HepG2 (cell line): ENCODE results near the gene TUBB3. TPM values are rescaled to one million over a fixed set of nuclear protein-coding genes. Genes with fewer than 3 reads are reported as not detected.

Experiments
- ATF2 ChIP-seq: sonication (generic); formaldehyde crosslinking; IDR thresholded peaks from 2 replicates; pipeline ENCODE4 v1.4.0; 2020; ENCODE audit warnings: missing genetic modification reagents
- CENPX ChIP-seq: sonication (generic); formaldehyde crosslinking; IDR thresholded peaks from 2 replicates; pipeline ENCODE4 v1.9.0; 2021; ENCODE audit warnings: mild to moderate bottlenecking, missing genetic modification reagents, moderate library complexity
- ELF1 ChIP-seq: sonication (generic); formaldehyde crosslinking; IDR thresholded peaks from 2 replicates; pipeline ENCODE4 v1.4.0; 2020; ENCODE audit warnings: missing genetic modification reagents
- EZH2 ChIP-seq: conservative IDR thresholded peaks from 2 replicates; pipeline ENCODE4 v1.6.1; 2012; ENCODE audit warnings: mild to moderate bottlenecking, low read depth, low read length, moderate library complexity
- FOSL2 ChIP-seq: sonication (generic); formaldehyde crosslinking; IDR thresholded peaks from 2 replicates; pipeline ENCODE4 v1.4.0; 2020; ENCODE audit warnings: missing genetic modification reagents
- GTF3A ChIP-seq: sonication (generic); formaldehyde crosslinking; conservative IDR thresholded peaks from 2 replicates; pipeline ENCODE4 v1.4.0; 2020; ENCODE audit warnings: mild to moderate bottlenecking, missing genetic modification reagents
- KAT7 ChIP-seq: IDR thresholded peaks from 2 replicates; pipeline ENCODE4 v1.6.1; 2018; ENCODE audit warnings: borderline replicate concordance, missing compliant biosample characterization
- KLF9 ChIP-seq: IDR thresholded peaks from 2 replicates; pipeline ENCODE4 v1.6.1; 2016; ENCODE audit warnings: low read depth
- KMT2B ChIP-seq: IDR thresholded peaks from 2 replicates; pipeline ENCODE4 v1.6.1; 2016; ENCODE audit warnings: missing genetic modification reagents, missing compliant biosample characterization
- MED13 ChIP-seq: sonication (generic); formaldehyde crosslinking; IDR thresholded peaks from 2 replicates; pipeline ENCODE4 v1.5.0; 2020; ENCODE audit warnings: missing genetic modification reagents
- MIXL1 ChIP-seq: IDR thresholded peaks from 2 replicates; pipeline ENCODE4 v1.6.1; 2016
- PRDM4 ChIP-seq: sonication (generic); formaldehyde crosslinking; IDR thresholded peaks from 2 replicates; pipeline ENCODE4 v1.9.0; 2021; ENCODE audit warnings: missing genetic modification reagents, borderline replicate concordance
- RXRA ChIP-seq: sonication (generic); formaldehyde crosslinking; IDR thresholded peaks from 2 replicates; pipeline ENCODE4 v1.5.1; 2020; ENCODE audit warnings: missing genetic modification reagents
- SPEN ChIP-seq: sonication (generic); formaldehyde crosslinking; IDR thresholded peaks from 2 replicates; pipeline ENCODE4 v1.5.1; 2020; ENCODE audit warnings: low read depth, mild to moderate bottlenecking, missing genetic modification reagents
- TBX3 ChIP-seq: fragments of 450-650 bp; IDR thresholded peaks from 2 replicates; pipeline ENCODE4 v1.6.1; 2017; ENCODE audit warnings: antibody characterized with exemption, mild to moderate bottlenecking, inconsistent platforms, borderline replicate concordance
- ZFY ChIP-seq: sonication (generic); formaldehyde crosslinking; IDR thresholded peaks from 2 replicates; pipeline ENCODE4 v1.4.0; 2020; ENCODE audit warnings: missing genetic modification reagents
- ZNF12 ChIP-seq: sonication (generic); formaldehyde crosslinking; IDR thresholded peaks from 2 replicates; pipeline ENCODE4 v1.5.0; 2020; ENCODE audit warnings: missing genetic modification reagents
- ZNF232 ChIP-seq: sonication (generic); formaldehyde crosslinking; IDR thresholded peaks from 2 replicates; pipeline ENCODE4 v1.4.0; 2020; ENCODE audit warnings: missing genetic modification reagents, borderline replicate concordance
- ZNF3 ChIP-seq: IDR thresholded peaks from 2 replicates; pipeline ENCODE4 v1.7.0; 2017; ENCODE audit warnings: inconsistent platforms
- ZNF382 ChIP-seq: sonication (generic); formaldehyde crosslinking; IDR thresholded peaks from 2 replicates; pipeline ENCODE4 v1.5.0; 2020; ENCODE audit warnings: missing genetic modification reagents, mild to moderate bottlenecking, borderline replicate concordance
- ZNF432 ChIP-seq: sonication (generic); formaldehyde crosslinking; IDR thresholded peaks from 2 replicates; pipeline ENCODE4 v1.5.0; 2020; ENCODE audit warnings: missing genetic modification reagents, mild to moderate bottlenecking, borderline replicate concordance
- ZNF496 ChIP-seq: sonication (generic); formaldehyde crosslinking; IDR thresholded peaks from 2 replicates; pipeline ENCODE4 v1.8.1; 2023; ENCODE audit warnings: mild to moderate bottlenecking, moderate library complexity, missing genetic modification reagents; ENCODE audit not compliant: insufficient replicate concordance
- ZNF563 ChIP-seq: sonication (generic); formaldehyde crosslinking; IDR thresholded peaks from 2 replicates; pipeline ENCODE4 v1.8.0; 2022; ENCODE audit warnings: mild to moderate bottlenecking, moderate library complexity, missing genetic modification reagents
- ZNF574 ChIP-seq: sonication (generic); formaldehyde crosslinking; IDR thresholded peaks from 2 replicates; pipeline ENCODE4 v1.4.0; 2020; ENCODE audit warnings: missing genetic modification reagents
- ZNF577 ChIP-seq: sonication (generic); formaldehyde crosslinking; IDR thresholded peaks from 2 replicates; pipeline ENCODE4 v1.4.0; 2020; ENCODE audit warnings: mild to moderate bottlenecking, low read depth, missing genetic modification reagents, borderline replicate concordance
- ZSCAN22 ChIP-seq: sonication (generic); formaldehyde crosslinking; IDR thresholded peaks from 2 replicates; pipeline ENCODE4 v1.4.0; 2020; ENCODE audit warnings: mild to moderate bottlenecking, missing genetic modification reagents
- polyA plus RNA-seq, 8 experiments: library from polyadenylated mRNA; depleted of rRNA in 3 of 8; stranded (reverse) in 7 of 8; unstranded in 1 of 8; fragments of >200 nt; fragmentation: Illumina TruSeq in 4 of 8; extraction: Trizol in 4 of 8; gene quantifications; 2 replicates each; pipeline versions ENCODE4 v1.2.1 to v1.2.3, GENCODE V29; 2011 to 2016; ENCODE audit warnings: low read depth in 4 of 8, missing spikeins in 1 of 8, mixed read lengths in 1 of 8; ENCODE audit not compliant: insufficient read depth in 1 of 8
- total RNA-seq, 5 experiments: library from RNA; depleted of rRNA; stranded (reverse); fragments of >200 nt; fragmentation: Illumina TruSeq; extraction: Trizol; gene quantifications; 2 replicates each; pipeline ENCODE4 v1.2.3, GENCODE V29; 2016; ENCODE audit warnings: low read depth in 1 of 5

The TUBB3 gene
- total and polyA plus RNA-seq, 2 of the 13 experiments (the other 11 are each of a cell fraction or from before 2014, with no cell fraction given), result 110 to 185 TPM

- no peak for TF ChIP-seq PRDM4 (CRISPR knock-in tag)
- TF ChIP-seq KAT7 (CRISPR knock-in tag), result 0 out of 2 replicates have a peak, but pooled peaks have one; percentile 67
- TF ChIP-seq ZNF563 (CRISPR knock-in tag), result no peak
- TF ChIP-seq ZFY (CRISPR knock-in tag), result peak; percentile 67
- no peak for TF ChIP-seq ZNF382 (CRISPR knock-in tag)
- TF ChIP-seq MED13 (CRISPR knock-in tag), result no peak
- TF ChIP-seq KMT2B (CRISPR knock-in tag), result no peak
- no peak for TF ChIP-seq ZNF232 (CRISPR knock-in tag)
- TF ChIP-seq ZNF432, result no peak
- TF ChIP-seq RXRA, result peak; percentile 32; the same call in 1 of the 2 replicates
- TF ChIP-seq ZSCAN22, result no peak; the same call in 1 of the 2 replicates
- TF ChIP-seq MIXL1 (CRISPR knock-in tag), result no peak
- no peak for TF ChIP-seq ZNF496
- TF ChIP-seq ZNF12 (CRISPR knock-in tag), result 0 out of 2 replicates have a peak, but pooled peaks have one; percentile 1
- no peak for TF ChIP-seq FOSL2 (CRISPR knock-in tag)
- TF ChIP-seq ATF2 (CRISPR knock-in tag), result no peak
- TF ChIP-seq ZNF3 (CRISPR knock-in tag), result no peak
- no peak; the same call in 1 of the 2 replicates for TF ChIP-seq ZNF574 (CRISPR knock-in tag)
- TF ChIP-seq ELF1, result 0 out of 2 replicates have a peak, but pooled peaks have one; percentile 19
- no peak for TF ChIP-seq CENPX
- no peak for TF ChIP-seq GTF3A (CRISPR knock-in tag)
- TF ChIP-seq SPEN (CRISPR knock-in tag), result peak; percentile 64
- TF ChIP-seq EZH2, result no peak
- no peak for TF ChIP-seq KLF9 (CRISPR knock-in tag)
- no peak for TF ChIP-seq TBX3
- no peak for TF ChIP-seq ZNF577 (CRISPR knock-in tag)
Measured at GRCh38 chr16:89873972-89874689, 49.0 kb upstream of the TUBB3 start (continued).
